K562 (cell line): ENCODE measurements around the gene ZDHHC14. TPM values are rescaled to one million over a fixed set of nuclear protein-coding genes. Genes with fewer than 3 reads are reported as not detected.

ENCODE experiments used
- AFF1 ChIP-seq, 2 experiments: fragments of 450-650 bp; IDR thresholded peaks; 2 replicates each; pipeline ENCODE4 v1.6.1; 2018; ENCODE audit warnings: mild to moderate bottlenecking in 2 of 2, low read depth in 1 of 2; ENCODE audit not compliant: partially characterized antibody in 2 of 2
- ELK3 ChIP-seq: fragments of 450-650 bp; formaldehyde crosslinking; IDR thresholded peaks from 2 replicates; pipeline ENCODE4 v1.4.0; 2020; ENCODE audit warnings: mild to moderate bottlenecking
- HLTF ChIP-seq: fragments of 450-650 bp; IDR thresholded peaks from 2 replicates; pipeline ENCODE4 v1.6.1; 2016
- MNT ChIP-seq, 2 experiments: fragments of 450-650 bp; conservative IDR thresholded peaks; 2 replicates each; pipeline ENCODE4 v1.6.1; 2017; ENCODE audit warnings: mild to moderate bottlenecking in 2 of 2, moderate library complexity in 2 of 2
- PBX2 ChIP-seq, 2 experiments: IDR thresholded peaks in 1 of 2; conservative IDR thresholded peaks in 1 of 2; 2 replicates each; pipeline ENCODE4 v1.6.1; 2016; ENCODE audit warnings: low read depth in 2 of 2, mild to moderate bottlenecking in 1 of 2, missing compliant biosample characterization in 1 of 2, missing genetic modification characterization in 1 of 2, moderate library complexity in 1 of 2
- RERE ChIP-seq: sonication (generic); formaldehyde crosslinking; IDR thresholded peaks from 2 replicates; pipeline ENCODE4 v1.8.0; 2023; ENCODE audit warnings: missing genetic modification reagents, mild to moderate bottlenecking, borderline replicate concordance
- ZBTB7A ChIP-seq: IDR thresholded peaks from 2 replicates; pipeline ENCODE4 v1.6.1; 2011; ENCODE audit warnings: low read depth, mild to moderate bottlenecking, low read length, moderate library complexity, borderline replicate concordance; ENCODE audit not compliant: control insufficient read depth
- polyA plus RNA-seq, 8 experiments: library from polyadenylated mRNA; depleted of rRNA in 4 of 8; stranded (reverse) in 5 of 8; unstranded in 3 of 8; fragments of >200 nt; fragmentation: Nextera tagmentation in 2 of 8; fragmentation: Illumina TruSeq in 1 of 8; extraction: Ambion mirVana in 2 of 8; extraction: Trizol in 1 of 8; gene quantifications; 2 replicates each; pipeline versions ENCODE4 v1.2.1 to v1.2.3, GENCODE V29; 2011 to 2014; ENCODE audit warnings: inconsistent platforms in 1 of 8, missing spikeins in 1 of 8
- total RNA-seq, 7 experiments: library from RNA; depleted of rRNA in 6 of 7; stranded (reverse); fragments of >200 nt in 6 of 7; fragmentation: Illumina TruSeq in 2 of 7; extraction: Trizol in 2 of 7; gene quantifications; 2 replicates each; pipeline versions ENCODE4 v1.2.1 to v1.2.3, GENCODE V29; 2011 to 2021; ENCODE audit warnings: low replicate concordance in 1 of 7

ZDHHC14 gene
- total and polyA plus RNA-seq, 9 of the 15 experiments (the other 6 are each of a cell fraction or from before 2014, with no cell fraction given) = 0.92 to 23.1 (median 13.8) TPM

GRCh38 chr6:157392927-157393668 is 12.1 kb downstream of the ZDHHC14 start (continued):
- TF ChIP-seq PBX2 (CRISPR knock-in tag; IDR thresholded peaks at IDR 0.05; ENCODE audit: low read depth) (no peak), PBX2 (tag; conservative IDR thresholded peaks at IDR 0.05; ENCODE audit: low read depth) (no peak), AFF1 (IDR thresholded peaks at IDR 0.05; ENCODE audit: low read depth in 1 of 2, partially characterized antibody in 2 of 2) (no peak), ZBTB7A (peak; percentile 30; the same call in 1 of the 2 replicates), RERE (CRISPR knock-in tag) (no peak), HLTF (no peak), MNT (conservative IDR thresholded peaks at IDR 0.05) (peak; percentile 39 to 70; a peak in 3 of 4 replicates), ELK3 (no peak)
